ENCODE measurements around the gene TBL1X. TPM values are rescaled to one million over a fixed set of nuclear protein-coding genes. Genes with fewer than 3 reads are reported as not detected.

TBL1X gene
- total RNA-seq, 4 donors from 2014 or later, result 25.3 to 54.1 (median 38.2) TPM

- Histone ChIP-seq H3K9me3 (no peaks in the 10 kb centered on the region), H3K4me1 (peaks cover 0 to 15% (median 6%) of the 10 kb centered on the region in 4 donors), H3K27me3 (no peaks in the 10 kb centered on the region), H3K27ac (replicated peaks in 1 of 4) (no peak overlapping the region), H3K36me3 (no peaks in the 10 kb centered on the region), H3K4me3 (no peak overlapping the region)
- TF ChIP-seq CTCF (IDR thresholded peaks at IDR 0.05) (no peak), EP300 (IDR thresholded peaks at IDR 0.05) (no peak), POLR2AphosphoS5 (IDR thresholded peaks at IDR 0.05) (no peak), POLR2A (IDR thresholded peaks at IDR 0.05; ENCODE audit: low read depth) (no peak)
- intact Hi-C loops (cut with DNase I), result no loop called here
- WGBS, result 78% methylated on average over 7 of the region's 7 CpGs
- DNase-seq (ENCODE audit: extremely low spot score), result no peak
Measured at GRCh38 chrX:9609499-9609898, 144.6 kb downstream of the TBL1X start.

- 79% methylated on average over 3 of the region's 3 CpGs for WGBS
- intact Hi-C loops (cut with DNase I), result no loop called here
- Histone ChIP-seq H3K27me3 (no peaks in the 10 kb centered on the region), H3K9me3 (no peaks in the 10 kb centered on the region), H3K4me3 (no peak overlapping the region), H3K27ac (replicated peaks in 1 of 4) (no peak overlapping the region), H3K4me1 (peaks cover 0 to 15% (median 6%) of the 10 kb centered on the region in 4 donors), H3K36me3 (no peaks in the 10 kb centered on the region)
- no peak for TF ChIP-seq POLR2AphosphoS5 (IDR thresholded peaks at IDR 0.05)
- no peak for TF ChIP-seq EP300 (IDR thresholded peaks at IDR 0.05)
- TF ChIP-seq CTCF (IDR thresholded peaks at IDR 0.05), result no peak
- no peak for TF ChIP-seq POLR2A (IDR thresholded peaks at IDR 0.05; ENCODE audit: low read depth)
- no peak for DNase-seq (ENCODE audit: extremely low spot score)
Measured at GRCh38 chrX:9609987-9610386, 145.1 kb downstream of the TBL1X start.

- intact Hi-C loops (cut with DNase I), result no loop called here
- Histone ChIP-seq H3K36me3 (no peaks in the 10 kb centered on the region), H3K4me1 (peaks cover 0 to 15% (median 6%) of the 10 kb centered on the region in 4 donors), H3K4me3 (no peak overlapping the region), H3K9me3 (no peaks in the 10 kb centered on the region), H3K27me3 (no peaks in the 10 kb centered on the region), H3K27ac (replicated peaks in 1 of 4) (no peak overlapping the region)
- TF ChIP-seq POLR2A (IDR thresholded peaks at IDR 0.05; ENCODE audit: low read depth) (no peak), EP300 (IDR thresholded peaks at IDR 0.05) (no peak), POLR2AphosphoS5 (IDR thresholded peaks at IDR 0.05) (no peak), CTCF (IDR thresholded peaks at IDR 0.05) (no peak)
- 59% methylated on average over 5 of the region's 5 CpGs for WGBS
- DNase-seq (ENCODE audit: extremely low spot score), result no peak
Measured at GRCh38 chrX:9610771-9611392, 146.0 kb downstream of the TBL1X start.

- Histone ChIP-seq H3K4me1 (peaks cover 0 to 15% (median 6%) of the 10 kb centered on the region in 4 donors), H3K9me3 (no peaks in the 10 kb centered on the region), H3K36me3 (no peaks in the 10 kb centered on the region), H3K27ac (replicated peaks in 1 of 4) (no peak overlapping the region), H3K4me3 (no peak overlapping the region), H3K27me3 (no peaks in the 10 kb centered on the region)
- TF ChIP-seq EP300 (IDR thresholded peaks at IDR 0.05) (no peak), CTCF (IDR thresholded peaks at IDR 0.05) (no peak), POLR2A (IDR thresholded peaks at IDR 0.05; ENCODE audit: low read depth) (no peak), POLR2AphosphoS5 (IDR thresholded peaks at IDR 0.05) (no peak)
- no peak for DNase-seq (ENCODE audit: extremely low spot score)
- 88% methylated on average over 16 of the region's 16 CpGs for WGBS
- intact Hi-C loops (cut with DNase I), result no loop called here
Measured at GRCh38 chrX:9611436-9612145, 146.7 kb downstream of the TBL1X start.

Measured in esophagus muscularis mucosa (tissue), 4 donors.